Activated CD4-positive, alpha-beta T cell treated with anti-CD3 and anti-CD28 coated beads, Interleukin-2, amount 50 U/mL, for 48 hours (primary cell): ENCODE measurements around the gene ZNF280A.

Experiments used
- DNase-seq, 2 experiments: peaks; one replicate each; pipeline ENCODE4 v3.0.0-alpha.2; 2020

ZNF280A gene, protein sequence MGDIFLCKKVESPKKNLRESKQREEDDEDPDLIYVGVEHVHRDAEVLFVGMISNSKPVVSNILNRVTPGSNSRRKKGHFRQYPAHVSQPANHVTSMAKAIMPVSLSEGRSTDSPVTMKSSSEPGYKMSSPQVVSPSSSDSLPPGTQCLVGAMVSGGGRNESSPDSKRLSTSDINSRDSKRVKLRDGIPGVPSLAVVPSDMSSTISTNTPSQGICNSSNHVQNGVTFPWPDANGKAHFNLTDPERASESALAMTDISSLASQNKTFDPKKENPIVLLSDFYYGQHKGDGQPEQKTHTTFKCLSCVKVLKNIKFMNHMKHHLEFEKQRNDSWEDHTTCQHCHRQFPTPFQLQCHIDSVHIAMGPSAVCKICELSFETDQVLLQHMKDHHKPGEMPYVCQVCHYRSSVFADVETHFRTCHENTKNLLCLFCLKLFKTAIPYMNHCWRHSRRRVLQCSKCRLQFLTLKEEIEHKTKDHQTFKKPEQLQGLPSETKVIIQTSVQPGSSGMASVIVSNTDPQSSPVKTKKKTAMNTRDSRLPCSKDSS

DNA sequence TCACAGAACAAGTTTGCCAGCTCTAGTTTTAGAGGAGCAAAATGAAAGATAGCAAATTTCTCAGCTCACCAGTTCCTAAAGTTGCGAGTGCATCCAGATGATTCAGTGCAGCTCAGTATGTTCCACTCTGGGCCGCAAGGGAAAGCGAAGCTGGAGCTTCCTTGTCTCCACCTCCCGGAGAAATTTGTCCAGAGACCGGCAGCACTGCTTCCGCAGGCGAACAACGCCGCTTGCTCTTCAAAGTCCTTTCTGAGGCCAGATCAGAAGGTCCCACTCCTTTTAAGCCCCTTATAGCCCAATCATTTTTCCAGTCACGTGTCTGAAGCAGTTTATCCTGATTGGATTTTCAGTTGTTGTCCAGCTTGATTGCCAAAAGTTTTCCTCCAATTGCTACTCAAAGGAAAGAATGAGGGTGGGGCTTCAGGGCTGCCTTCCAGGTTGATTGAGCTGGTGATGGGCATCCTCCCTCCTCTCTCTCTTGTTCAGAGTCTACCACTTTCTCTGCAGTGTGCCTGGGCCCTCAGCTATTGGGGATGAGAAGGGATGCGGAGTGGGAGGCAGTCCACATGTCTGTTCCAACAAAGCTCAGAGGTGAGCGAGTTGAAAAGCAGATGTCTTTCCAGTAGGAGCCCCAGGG is at the start of gene ZNF280A:
TSS of gene ZNF280A (minus strand) at position 251 of the 637 bp plus-strand sequence. CDS start 4,640 bp downstream, outside the sequence.
- DNase-seq, result no peak

DNA sequence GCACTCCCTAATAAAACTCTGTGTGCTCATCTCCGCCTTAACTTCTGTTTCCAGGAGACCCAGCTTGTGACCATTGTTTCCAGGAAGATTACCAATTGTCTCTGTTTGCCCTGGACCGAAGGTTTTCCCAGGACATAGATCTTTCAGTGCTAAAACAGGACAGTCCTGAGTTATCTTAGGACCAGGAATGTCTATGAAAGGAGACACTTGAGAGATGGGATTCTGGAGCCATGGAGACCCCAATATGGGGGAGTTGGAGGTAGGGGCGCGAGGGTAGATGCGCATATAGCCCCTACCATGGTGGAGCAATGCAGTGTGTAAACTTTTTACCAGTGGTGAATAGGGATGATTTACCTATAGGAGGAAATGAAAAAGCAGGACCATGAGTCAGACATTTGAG is 49.1 kb upstream of the ZNF280A start:
- DNase-seq, result no peak

DNA sequence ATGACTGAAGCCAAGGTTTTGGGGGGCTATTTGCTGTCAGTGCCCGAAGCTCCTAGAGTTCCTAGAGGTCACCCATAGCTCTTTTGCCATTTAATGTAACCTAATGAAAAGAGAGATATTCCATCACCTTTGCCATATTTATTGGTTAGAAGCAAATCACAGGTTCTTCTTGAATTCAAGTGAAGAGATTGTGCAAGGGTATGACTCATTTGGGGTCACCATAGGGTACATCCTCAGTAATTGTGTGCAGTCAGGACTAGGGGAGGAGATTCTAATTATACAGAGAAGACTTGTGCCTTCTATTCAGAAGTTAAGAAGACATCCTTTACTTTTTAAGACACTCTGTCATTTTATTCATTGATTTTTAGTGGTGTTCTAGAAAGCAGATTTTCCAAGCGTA is 45.9 kb upstream of the ZNF280A start:
- no peak for DNase-seq

DNA sequence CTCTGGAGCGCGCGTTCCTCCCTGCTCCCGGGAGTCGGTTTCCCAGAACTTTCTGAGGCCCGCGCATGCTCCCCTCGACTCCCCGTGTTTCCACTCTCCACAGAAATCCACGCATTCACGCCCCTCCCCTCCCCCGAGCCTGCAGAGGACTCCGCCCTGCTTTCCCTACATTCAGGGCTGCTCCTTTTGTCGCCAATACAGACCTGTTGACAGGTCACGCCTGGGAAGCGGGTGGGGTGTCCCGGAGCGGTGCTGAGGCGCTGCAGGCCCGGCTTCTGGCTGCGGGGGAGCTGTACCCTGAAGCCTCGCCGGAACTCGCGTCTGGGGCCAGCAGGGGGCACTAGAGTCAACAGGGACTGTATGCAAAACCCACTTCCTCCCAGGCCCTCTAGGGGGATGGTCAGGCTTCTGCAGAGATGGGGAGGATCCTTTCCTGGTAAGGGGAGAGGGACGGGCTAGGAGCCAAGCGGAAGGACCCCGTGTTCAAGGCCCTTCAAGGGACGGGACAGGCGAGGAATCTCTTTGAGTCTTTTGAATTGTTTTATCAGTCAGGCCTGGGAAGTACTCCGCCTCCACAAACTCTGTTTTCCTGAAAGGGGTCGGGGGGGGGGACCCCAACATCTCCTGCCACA is 39.0 kb upstream of the ZNF280A start, which contains the start of gene PRAME:
TSS of gene PRAME (minus strand) at position 294 of the 632 bp plus-strand sequence. CDS start 2,433 bp downstream, outside the sequence.
- DNase-seq, result peak; percentile 89 to 91

DNA sequence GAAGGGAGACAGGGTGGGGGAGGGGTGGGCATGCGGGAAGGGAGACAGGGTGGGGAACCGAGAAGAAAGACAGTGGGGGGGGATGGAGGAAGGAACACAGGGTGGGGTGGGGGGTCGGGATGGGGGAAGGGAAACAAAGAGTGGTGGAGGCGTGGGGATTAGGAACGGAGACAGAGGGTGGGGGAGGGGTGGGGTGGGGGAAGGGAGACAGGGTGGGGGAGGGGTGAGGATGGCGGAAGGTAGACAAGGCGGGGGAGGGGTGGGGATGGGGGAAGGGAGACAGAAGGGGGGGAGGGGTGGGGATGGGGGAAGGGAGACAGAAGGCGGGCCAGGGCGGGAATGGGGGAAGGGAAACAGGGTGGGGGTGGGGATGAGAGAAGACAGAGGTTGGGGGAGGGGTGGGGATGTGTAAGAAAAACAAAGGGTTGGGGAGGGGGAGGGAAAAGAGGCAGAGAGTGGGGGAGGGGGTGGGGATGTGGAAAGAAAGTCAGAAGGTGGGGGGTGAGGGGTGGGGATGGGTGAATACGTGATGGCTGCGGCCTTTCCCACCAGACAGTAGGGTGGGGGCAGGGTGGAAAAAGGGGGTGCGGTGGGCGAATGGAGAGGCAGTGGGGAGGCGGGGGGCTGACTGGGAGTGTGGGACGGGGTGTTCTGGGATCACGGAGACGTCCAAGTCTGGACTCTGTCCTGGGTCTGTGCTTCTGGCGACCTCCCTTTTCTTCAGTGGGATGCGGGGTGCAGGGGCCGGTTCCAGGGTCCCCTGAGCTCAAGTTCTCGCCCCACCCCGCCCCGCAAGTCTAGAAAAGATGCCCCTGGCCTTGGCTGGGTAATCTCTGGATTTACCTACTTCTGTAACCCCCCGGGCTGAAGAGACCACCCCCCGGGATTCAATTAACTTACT is 38.3 kb upstream of the ZNF280A start:
- DNase-seq, result no peak

DNA sequence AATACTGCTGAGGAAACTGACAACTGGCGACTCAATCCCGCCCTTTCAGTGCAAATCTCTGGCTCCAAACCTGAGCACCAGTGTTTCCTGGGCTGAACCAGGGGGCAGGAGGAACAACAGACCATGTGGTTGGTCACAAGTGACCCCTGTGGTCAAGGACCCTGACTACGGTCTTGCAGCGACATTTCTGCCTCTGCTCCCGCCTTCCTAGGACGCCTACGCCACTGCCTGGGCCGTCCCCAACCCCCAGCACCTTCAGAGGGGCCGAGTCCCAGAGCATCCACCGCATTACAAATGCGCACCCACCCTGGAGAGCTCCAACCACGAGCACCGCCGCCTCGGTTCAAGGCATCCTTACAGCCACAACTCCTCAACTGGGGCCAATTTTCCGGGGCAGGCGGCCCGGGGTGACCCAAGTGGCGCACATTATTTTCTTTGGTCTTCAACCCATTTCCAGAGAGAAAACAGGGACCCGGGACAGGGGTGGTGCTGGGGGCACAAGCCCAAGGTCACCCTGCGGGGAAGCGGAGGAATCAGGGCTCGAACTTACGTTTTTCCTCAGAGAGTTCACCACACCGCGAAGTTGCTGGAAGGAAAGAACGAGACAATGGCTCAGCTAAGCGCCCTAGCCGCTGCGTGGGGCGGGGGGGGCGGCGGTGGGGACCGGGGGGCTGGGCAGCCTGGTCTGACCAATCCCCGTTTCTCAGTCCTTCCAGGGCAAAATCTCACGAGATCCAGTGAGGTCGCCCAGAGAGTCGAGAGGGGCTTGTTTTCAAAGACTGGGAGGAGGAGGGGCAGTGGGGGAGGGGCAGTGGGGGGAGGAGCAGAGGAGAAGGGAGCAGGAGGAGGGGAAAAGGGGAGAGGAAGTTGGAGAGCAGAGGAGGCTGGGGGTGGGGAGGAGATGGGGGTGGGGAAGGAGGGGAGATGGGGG is 37.2 kb upstream of the ZNF280A start:
- DNase-seq, result no peak

DNA sequence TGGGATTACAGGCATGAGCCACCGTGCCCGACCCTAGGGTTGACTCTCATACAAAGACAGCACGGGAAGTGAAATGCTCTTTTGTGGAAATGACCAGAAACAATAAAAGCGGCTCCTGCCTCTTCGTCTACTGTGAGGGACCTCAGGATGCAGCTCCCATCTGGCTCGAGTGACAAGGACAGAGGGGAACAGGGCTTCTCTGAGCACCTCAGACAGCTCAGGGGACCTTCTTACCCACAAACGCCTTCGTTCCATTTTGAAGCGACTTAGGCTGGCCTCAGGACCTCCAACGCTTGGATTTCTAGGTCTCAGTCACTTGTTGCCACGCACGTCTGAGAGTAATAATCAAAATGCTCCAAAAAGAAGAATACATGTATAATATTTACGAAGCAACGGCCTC is 36.5 kb upstream of the ZNF280A start:
- DNase-seq, result no peak

DNA sequence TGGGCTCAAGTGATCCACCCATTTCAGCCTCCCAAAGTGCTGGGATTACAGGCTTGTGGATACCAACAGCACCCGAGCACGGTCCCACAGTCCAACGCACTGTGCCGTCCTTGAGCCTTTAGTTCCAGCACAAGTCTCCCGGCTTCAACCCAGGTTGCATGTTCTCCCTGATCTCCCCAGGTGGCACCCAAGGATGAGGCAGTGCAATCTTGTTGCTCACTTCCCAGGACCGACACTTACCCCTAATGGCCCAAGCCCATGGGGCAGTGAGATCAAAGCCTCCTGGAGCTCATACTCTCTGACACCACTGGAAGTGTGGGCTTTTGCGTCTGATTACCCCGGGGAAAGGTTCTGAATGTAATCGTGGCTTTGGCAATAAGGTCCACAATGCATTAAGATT is 35.5 kb upstream of the ZNF280A start:
- DNase-seq, result no peak

DNA sequence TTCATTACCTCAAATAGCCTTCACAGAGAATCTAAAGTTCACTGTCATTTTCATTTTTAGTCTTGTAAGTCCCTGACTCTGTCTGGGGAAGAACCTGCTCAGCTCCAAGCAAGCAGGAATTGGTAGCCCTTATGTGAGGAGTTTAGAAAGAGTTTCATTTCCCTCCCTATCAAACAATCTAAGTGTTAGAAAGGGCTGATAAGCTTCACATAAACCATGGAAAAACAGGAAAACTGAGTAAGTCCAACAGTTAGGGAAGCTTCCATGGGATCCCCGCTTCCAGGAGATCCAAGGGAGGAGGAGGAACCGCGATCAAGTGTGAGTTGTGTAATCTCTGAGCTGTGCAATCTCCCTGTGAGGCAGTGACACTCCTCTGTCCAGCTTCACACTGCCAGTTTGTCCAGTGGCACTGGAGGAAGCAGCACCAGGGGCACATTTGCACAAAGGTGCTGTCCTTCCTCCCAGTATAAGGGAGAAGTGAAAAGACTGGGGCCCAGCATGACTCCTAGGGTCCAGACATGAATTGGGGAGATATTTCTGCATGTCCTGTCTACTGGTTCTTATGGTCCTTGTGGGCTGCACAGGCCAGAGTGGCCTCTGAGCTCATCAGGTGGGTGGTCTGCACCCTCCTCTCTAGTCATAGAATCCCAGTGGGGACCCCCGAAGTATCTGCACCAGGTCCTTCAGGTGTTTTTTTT is 34.7 kb upstream of the ZNF280A start:
- no peak for DNase-seq

DNA sequence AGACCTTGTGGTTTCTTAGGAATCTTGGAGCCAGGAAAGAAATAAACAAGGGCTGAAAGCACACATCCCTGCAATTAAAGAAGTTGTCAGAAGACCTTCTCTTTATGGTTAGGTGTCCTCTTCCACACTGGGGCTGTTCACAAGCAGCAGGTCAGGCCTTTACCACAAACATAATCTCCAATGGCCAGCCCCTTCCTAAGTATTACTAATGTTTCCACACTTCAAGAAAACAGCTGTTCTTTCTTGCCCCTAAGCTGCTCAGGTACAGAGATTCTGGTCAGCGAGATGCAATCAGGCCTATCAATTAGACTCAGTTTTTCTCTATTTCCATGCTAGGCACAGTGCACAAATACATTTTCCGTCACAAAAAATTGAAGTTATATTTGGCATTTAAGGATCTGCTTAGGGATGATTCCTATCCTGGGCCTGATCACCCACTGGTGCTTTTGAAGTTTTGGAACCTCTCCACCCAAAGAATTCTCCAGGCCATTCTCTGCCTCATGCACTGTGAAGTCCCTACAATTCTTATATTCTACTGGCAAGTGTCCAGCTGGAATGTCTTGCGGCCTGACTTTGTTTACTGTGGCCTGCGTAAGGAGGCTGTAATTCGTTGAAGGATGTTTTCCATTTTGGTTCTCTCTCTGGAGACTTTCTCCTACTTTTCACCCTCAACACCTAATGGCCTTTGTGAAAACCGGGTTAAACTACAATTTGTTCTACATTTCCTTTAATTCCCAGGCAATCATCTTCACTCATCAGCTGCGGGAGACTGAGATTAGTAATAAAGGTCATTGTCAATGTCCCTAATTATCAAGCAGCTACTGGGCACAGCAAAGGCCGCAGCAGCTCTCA is 33.9 kb upstream of the ZNF280A start:
- DNase-seq, result no peak

DNA sequence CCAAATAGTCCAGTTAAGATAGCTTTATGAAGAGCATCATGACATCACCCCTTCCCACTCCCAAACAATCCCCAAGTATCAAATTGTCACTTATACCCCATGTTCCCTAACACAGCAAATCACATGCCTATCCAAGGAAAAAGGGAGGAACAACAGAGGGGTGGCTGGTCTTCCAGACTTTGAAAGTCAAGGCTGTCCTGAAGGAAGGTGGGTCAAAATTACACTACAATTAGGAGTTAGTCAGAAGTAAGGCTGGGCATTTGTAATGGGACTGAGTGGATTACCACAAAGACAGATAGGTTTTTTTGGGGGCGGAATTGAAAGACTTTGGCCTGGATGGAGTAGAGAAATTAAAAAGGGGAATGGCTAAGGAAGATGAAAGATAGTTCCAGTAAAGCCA is 33.1 kb upstream of the ZNF280A start:
- DNase-seq, result no peak

DNA sequence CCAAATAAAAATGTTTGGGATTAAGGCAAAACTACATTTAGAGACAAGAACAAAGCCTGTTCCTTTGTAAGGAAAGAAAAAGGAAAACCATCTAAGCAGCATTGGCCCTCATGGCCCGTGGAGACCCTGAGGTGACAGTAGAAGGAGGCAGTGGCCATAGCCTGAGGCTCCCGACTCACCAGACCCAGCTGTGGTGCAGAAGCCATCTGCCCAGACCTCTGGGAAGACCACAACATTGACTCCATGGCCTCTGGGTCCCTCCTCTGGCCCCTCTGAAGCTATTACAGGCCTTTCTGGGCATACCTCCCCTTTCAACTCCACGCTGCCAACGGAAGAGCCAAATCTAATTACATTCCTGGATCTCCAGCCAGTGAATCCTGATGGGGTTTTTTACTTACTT is 32.6 kb upstream of the ZNF280A start:
- no peak for DNase-seq

DNA sequence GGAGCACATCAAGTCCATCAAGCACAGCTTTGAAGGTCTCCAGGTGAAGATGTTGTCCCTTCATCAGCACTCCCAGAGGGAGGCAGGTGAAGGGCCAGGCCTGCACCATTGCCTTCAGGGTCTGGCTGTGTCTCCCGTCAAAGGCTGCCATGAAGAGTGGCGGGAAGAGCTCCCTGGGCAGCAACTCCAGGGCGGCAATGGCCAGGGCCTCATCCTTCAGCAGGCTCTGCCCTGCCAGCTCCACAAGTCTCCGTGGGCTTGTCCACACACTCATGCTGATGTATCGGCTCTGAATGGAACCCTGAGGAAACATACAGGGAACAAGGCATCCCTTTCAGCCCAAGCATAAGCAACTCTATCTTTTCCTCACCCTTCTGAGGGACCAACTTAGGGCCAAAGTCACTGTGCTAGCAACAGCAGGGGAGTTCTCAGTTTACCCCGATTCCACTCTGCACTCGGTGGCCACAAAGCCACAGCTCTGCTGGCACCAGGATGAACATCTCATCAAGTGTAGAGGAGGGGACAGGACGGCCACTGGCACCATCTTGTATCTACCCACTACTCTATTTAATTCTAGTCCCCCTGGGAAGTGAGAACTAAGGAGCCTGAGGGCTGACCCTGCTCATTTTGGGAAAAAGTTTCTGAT is 30.8 kb upstream of the ZNF280A start:
- no peak for DNase-seq

DNA sequence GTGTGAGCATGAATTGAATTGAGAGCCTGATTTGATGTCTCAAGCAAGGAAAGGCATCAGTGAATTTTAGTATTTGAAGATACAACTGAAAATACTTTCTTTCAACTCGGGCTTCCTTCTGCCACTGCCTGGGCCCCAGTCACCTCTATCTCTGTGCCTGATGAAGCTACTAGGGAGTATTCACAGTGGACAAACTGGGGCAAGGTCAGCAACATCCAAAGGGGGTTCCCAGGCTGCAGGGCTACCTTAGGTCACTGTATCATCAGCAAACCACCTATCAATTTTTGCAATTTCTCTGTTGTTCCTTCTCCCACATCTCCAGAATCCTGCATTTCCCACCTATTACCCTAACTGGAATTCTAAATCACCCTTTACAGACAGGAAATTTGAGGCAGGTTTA is 28.8 kb upstream of the ZNF280A start:
- DNase-seq, result no peak

DNA sequence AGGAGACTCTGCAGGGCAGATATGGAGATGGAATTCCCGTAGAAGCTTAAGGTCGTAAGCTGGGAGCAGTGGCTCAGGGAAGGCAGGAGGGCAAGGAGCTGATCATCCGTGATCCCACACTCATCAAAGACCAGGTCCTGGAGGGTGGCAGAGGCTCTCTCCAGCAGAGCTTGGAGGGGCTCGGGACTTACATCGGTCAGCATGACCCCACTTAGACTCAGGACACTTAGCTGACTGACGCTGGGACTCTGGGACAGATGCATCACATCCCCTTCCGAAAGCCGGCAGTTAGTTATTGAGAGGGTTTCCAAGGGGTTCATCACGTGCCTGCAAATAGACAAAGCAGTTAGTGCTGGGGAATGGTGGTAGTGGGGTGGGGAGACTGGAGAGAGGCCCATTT is 28.2 kb upstream of the ZNF280A start:
- no peak for DNase-seq

DNA sequence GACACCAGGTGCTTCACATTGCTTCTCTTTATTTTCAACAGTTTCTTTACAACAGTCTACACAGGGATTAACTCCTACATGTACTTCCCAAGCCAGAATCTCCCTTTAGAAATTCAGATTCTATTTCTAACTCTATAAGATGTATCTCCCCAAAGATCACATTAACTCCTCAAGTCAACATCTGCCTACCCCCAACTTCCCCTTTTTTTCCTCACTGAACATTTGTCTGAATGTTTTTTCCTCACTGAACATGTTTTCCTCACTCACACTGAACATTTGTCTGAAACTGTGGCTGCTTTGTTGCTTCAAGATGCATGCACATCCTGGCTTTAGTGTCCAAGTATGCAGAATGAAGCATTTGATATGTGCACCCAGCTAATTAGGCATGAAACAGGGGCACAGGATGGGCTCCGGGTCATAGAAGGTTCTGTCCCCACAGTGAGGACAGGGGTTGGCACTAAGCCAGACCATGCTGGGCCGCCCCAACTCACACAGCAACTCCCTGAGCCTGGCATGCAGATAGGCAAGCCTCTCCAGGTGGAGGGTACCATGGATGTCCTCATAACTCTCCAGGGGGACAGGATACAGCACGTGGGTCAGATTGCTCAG is 27.7 kb upstream of the ZNF280A start:
- DNase-seq, result no peak

DNA sequence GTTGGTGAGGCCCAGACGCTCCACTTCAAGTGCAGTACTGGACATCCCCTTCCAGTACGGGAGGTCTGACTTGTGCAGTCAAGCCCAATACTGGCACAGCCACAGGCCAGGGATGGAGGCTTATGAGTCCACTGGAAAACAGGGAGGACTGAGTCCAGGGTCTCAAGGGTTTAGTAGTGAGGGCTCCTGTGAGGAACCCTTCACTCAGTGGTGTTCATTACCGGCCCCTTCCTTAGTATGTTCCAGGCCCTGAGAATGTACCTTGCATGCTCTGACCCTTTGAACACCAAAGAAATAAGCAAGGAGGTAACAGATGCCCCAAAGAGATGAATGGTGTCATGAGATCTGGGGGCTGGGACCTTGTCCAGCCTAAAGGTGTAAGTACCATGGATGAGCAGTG is 27.2 kb upstream of the ZNF280A start:
- no peak for DNase-seq

DNA sequence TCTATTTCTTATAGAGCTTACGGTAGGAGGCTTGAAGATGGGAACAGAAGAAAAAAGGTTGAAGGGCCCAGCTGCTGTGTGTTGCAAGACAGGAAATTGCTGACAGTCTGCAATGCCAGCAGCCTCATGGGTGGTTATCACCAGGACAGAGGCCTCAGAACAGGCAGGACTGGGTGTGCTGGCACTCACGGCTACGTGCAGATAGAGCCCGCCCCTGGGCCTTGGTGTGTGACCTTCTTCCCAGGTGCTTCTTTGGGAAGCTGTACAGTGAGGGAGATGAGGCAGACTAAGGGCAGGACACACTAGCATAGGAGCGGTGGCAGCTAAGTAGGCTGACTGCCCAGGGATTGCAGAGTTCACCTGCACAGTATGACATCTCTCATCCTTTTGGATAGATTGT is 26.4 kb upstream of the ZNF280A start:
- no peak for DNase-seq

DNA sequence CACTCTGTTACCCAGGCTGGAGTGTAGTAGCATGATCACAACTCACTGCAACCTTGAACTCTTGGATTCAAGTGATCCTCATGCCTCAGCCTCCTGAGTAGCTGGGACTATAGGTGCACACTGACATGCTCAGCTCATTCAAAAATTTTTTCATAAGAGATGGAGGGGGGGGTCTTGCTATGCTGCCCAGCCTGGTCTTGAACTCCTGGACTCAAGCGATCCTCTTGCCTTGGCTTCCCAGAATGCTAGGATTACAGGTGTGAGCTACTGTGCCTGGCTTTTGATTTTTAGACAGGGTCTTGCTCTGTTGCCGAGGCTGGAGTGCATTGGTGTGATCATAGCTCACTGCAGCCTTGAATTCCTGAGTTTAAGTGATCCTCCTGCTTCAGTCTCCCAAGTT is 25.0 kb upstream of the ZNF280A start:
- no peak for DNase-seq
